ENCODE results near the gene DBNDD1. TPM values are rescaled to one million over a fixed set of nuclear protein-coding genes. Genes with fewer than 3 reads are reported as not detected.
A peak's percentile ranks its signal among the peaks of the same experiment; 100 is the strongest.

Gene DBNDD1
- total and polyA plus RNA-seq, 12 donors: 0.72 to 6.8 (median 4.1) TPM

DNA sequence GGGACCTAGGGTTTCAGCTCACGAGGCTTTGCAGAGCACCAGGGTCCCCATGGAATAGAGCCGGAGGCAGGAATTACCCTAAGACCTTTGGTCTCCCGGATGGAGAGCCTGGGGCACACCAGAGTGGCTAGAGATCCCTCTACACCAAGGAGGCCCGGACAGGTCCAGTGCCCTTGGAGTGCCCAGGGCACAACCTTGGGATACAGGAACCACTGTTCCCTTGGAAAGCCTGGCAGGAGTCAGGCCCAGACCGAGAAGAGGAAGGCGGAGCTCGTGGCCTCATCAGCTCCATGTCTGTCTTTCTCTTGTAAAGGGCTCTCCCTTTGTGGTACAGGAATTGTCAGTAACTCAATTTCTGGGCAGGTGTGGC, 3.8 kb upstream of the DBNDD1 start:
- peak overlapping the region in 9 of 10 donors; percentile 67 to 91 (median 83) for H3K27ac ChIP-seq
- TF ChIP-seq, protein P1, sequence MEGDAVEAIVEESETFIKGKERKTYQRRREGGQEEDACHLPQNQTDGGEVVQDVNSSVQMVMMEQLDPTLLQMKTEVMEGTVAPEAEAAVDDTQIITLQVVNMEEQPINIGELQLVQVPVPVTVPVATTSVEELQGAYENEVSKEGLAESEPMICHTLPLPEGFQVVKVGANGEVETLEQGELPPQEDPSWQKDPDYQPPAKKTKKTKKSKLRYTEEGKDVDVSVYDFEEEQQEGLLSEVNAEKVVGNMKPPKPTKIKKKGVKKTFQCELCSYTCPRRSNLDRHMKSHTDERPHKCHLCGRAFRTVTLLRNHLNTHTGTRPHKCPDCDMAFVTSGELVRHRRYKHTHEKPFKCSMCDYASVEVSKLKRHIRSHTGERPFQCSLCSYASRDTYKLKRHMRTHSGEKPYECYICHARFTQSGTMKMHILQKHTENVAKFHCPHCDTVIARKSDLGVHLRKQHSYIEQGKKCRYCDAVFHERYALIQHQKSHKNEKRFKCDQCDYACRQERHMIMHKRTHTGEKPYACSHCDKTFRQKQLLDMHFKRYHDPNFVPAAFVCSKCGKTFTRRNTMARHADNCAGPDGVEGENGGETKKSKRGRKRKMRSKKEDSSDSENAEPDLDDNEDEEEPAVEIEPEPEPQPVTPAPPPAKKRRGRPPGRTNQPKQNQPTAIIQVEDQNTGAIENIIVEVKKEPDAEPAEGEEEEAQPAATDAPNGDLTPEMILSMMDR (IDR thresholded peaks at IDR 0.05): no peak
- 24 to 25% methylated on average over 7 of the region's 7 CpGs for WGBS, 2 donors

DNA sequence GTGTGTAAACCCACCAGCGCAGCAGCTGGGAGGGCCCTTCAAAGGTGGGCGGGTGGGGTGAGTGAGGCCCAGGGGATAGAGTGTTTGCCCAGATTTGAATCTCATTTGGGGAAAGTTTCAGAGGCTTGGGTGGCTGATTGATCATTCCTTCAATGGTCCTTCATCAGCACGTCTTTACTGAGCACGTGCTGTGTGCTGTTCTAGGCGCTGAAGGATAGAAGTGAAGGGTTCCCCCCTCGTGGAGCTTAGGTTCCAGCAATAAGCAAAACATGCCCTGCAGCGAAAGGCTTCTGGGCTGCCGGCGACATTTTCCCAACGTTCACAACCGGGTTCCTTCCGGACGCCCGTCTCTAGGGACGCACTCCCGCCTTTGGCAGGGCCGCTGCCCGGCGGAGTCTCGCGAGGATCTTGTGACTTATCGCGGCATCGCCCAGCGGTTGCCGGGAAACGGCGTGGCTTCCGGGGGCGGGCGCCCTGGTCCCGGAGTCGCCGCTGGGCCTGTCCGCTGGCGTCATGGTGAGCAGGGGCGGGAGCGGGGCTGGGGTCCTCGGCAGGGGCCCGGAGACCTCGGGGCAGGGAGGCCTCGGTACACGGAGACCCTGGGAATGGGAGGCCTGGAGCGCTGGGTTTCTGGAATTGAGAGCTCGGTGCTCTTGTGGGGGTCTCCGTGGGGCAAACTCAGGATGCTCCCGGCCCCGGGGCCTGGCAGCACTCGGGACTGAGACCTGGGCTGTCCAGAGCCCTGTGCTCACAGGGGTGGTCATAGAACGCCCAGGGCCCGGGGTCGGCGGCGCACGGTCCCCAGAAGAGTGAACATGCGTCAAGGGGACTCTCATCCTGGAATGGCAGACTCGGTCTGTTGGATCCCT, 3.2 kb upstream of the DBNDD1 start:
- intact Hi-C loops (cut with DNase I): loop anchor here in 1 of 10 donors (5.0 kb wide), 1 partner anchor 50 kb away; no protein-coding TSS in a partner anchor

More for the DNA sequence above, 3.8 kb upstream of the DBNDD1 start:
- intact Hi-C loops (cut with DNase I): loop anchor here in 1 of 10 donors (5.0 kb wide), 1 partner anchor 51 kb away; no protein-coding TSS in a partner anchor
- Histone ChIP-seq H3K4me1 (peaks cover 7 to 48% (median 35%) of the 10 kb centered on the region in 9 donors), H3K4me3 (peak overlapping the region; percentile 61 to 91 (median 78)), H3K27me3 (peaks cover 0 to 17% (median 0%) of the 10 kb centered on the region in 7 donors), H3K36me3 (peaks cover 0 to 8% (median 0%) of the 10 kb centered on the region in 9 donors), H3K9me3 (no peaks in the 10 kb centered on the region)
- DNase-seq (no peak), ATAC-seq (peak; percentile 2 to 55 (median 27))

DNA sequence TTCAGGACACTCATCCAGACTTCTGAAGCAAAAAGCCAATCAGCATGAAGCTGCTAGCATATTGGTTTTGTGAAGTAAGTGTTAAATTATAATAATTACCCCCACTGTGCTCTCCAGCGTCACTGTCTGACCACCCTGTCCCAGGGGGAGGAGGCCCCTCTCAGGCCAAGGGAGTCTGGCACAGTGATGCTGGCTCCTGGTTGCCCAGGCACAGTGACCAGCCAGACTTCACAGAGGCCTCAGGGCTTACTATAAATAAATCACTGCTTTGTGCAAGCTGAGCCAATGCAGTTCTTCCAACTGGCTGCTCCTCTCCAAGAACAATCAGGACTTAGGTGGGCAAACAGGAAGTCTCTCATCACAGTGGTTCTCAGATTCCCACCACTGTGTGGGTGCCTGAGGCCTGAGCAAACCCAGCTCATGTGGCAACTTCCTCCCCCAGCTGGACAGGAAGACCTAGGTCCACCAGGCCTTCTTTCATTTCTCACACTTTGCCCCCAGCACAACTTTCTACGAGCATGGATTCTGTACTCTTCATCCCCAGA, 1.7 kb upstream of the DBNDD1 start:
- Histone ChIP-seq H3K27ac (peak overlapping the region in 6 of 10 donors; percentile 8 to 61 (median 38)), H3K27me3 (peaks cover 0 to 32% (median 0%) of the 10 kb centered on the region in 7 donors), H3K36me3 (no peaks in the 10 kb centered on the region), H3K9me3 (no peaks in the 10 kb centered on the region), H3K4me3 (no peak overlapping the region), H3K4me1 (peaks cover 7 to 48% (median 35%) of the 10 kb centered on the region in 9 donors)
- TF ChIP-seq, protein P1 (IDR thresholded peaks at IDR 0.05): no peak
- 62 to 74% methylated on average over 2 of the region's 2 CpGs for WGBS, 2 donors
- intact Hi-C loops (cut with DNase I): loop anchor here in 1 of 10 donors (5.0 kb wide), 1 partner anchor 49 kb away; no protein-coding TSS in a partner anchor
- DNase-seq (peak in 1 of 2 donors; percentile 17), ATAC-seq (peak in 3 of 8 donors; percentile 11 to 34 (median 15))

More for the DNA sequence above, 3.2 kb upstream of the DBNDD1 start:
- DNase-seq (peak; percentile 93 to 95), ATAC-seq (peak; percentile 89 to 97 (median 94))
- WGBS, 2 donors: 4% methylated on average over 57 of the region's 57 CpGs
- Histone ChIP-seq H3K4me3 (peak overlapping the region; percentile 61 to 91 (median 78)), H3K27me3 (peaks cover 0 to 23% (median 0%) of the 10 kb centered on the region in 7 donors), H3K4me1 (peaks cover 7 to 48% (median 35%) of the 10 kb centered on the region in 9 donors), H3K27ac (peak overlapping the region in 9 of 10 donors; percentile 67 to 91 (median 83)), H3K9me3 (no peaks in the 10 kb centered on the region), H3K36me3 (peaks cover 0 to 3% (median 0%) of the 10 kb centered on the region in 9 donors)
- TF ChIP-seq, protein P1 (IDR thresholded peaks at IDR 0.05): no peak

DNA sequence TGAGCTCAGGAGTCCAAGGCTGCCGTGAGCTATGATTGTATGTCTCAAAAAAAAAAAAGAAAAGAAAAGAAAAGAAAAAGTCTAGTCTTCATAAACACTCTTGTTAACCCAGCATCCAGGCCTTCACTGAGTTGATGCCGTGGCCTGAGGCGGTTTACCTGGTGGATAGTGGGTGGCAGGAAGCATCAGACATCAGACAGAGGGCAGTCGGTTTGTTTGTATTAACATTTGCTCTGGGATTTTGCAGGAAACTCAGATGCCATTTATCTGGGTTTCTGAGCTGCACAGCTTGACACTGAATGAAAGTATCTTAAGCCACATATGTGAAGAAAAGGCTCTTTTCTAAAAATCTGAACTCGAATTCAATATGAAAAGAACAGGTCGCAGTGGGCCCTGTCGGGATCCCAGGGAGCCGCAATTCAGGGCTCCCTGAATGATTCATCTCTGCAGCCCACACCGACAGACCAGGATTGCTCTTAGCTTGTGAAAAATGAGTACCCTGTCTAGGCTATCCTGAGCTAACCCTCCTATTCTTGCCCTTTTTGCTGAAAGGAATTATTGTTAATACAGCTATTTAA, 1.1 kb upstream of the DBNDD1 start:
- TF ChIP-seq, protein P1 (IDR thresholded peaks at IDR 0.05): no peak
- no peaks in the 10 kb centered on the region for H3K36me3 ChIP-seq
- H3K27me3 ChIP-seq: peaks cover 0 to 32% (median 0%) of the 10 kb centered on the region in 7 donors
- H3K27ac ChIP-seq: peak overlapping the region in 5 of 10 donors; percentile 16 to 61 (median 51)
- H3K4me3 ChIP-seq: peak overlapping the region in 4 of 10 donors; percentile 52 to 66 (median 61)
- 88 to 91% methylated on average over 9 of the region's 9 CpGs for WGBS, 2 donors
- no peaks in the 10 kb centered on the region for H3K9me3 ChIP-seq
- intact Hi-C loops (cut with DNase I): loop anchor here in 1 of 10 donors (5.0 kb wide), 1 partner anchor 48 kb away; no protein-coding TSS in a partner anchor
- no peak for ATAC-seq
- no peak for DNase-seq
- peaks cover 7 to 48% (median 35%) of the 10 kb centered on the region in 9 donors for H3K4me1 ChIP-seq
